ENCODE results near the gene TENM4. TPM values are rescaled to one million over a fixed set of nuclear protein-coding genes. Genes with fewer than 3 reads are reported as not detected.

Gene TENM4
- total and polyA plus RNA-seq, 10 of the 15 experiments (the other 5 are each of a cell fraction or from before 2014, with no cell fraction given), result 0.03 to 0.12 (median 0.06) TPM; not detected in 7

DNA sequence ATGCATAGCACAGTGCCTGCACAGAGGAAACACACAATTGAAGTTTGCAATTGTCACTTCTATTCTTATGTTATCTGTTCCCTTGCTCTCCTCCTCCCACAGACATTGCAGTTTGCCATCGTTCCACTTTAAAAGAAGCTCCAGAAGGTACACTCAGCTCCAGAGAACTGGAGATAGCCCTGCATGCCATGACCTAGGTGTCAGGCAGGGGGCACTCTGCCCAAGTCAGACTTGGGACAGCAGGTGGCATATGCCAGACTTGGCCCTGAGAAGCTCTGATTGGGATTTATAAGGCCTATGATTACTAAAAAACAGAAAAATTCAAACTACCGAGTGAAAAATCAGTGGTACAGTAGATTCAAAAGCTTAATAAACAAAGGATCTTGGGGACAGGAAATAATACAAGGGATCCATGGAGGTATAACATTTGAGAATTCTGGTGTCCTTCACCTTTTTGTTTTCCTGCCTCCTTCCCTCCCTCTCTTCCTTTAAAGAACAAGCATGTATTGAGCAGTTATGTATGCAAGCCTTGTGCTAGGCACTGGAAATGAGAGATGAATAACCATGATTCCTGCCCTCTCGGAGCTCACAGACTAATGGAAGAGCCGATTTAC is 40.0 kb downstream of the TENM4 start:
- CTCF ChIA-PET, result interaction anchor here (0.7 to 6.6 kb wide), 37 partner anchors 9 to 755 kb away, joined by 3 to 230 read pairs (median 5); partner anchors contain the start of gene TENM4
- Histone ChIP-seq H3K27ac (ENCODE audit: control insufficient read depth, insufficient read depth) (no peak overlapping the region), H3K4me2 (ENCODE audit: control insufficient read depth, insufficient read depth) (no peak overlapping the region), H3K4me1 (ENCODE audit: control insufficient read depth, insufficient read depth, low read length) (0 out of 2 replicates have a peak, but pooled peaks cover 1% of the 10 kb centered on the region), H3K36me3 (ENCODE audit: control insufficient read depth in 2 of 2, insufficient read depth in 2 of 2, low read length in 1 of 2) (no peaks in the 10 kb centered on the region), H3K27me3 (replicated peaks in 1 of 2; ENCODE audit: control insufficient read depth in 2 of 2, insufficient read depth in 2 of 2, low read length in 1 of 2) (no peaks in the 10 kb centered on the region), H2AFZ (ENCODE audit: control insufficient read depth, low read depth, low read length) (no peak overlapping the region), H3K9ac (ENCODE audit: control insufficient read depth, insufficient read depth, low read length) (no peak overlapping the region), H4K20me1 (ENCODE audit: control insufficient read depth, insufficient read depth) (no peaks in the 10 kb centered on the region), H3K4me3 (no peak overlapping the region), H3K79me2 (ENCODE audit: control insufficient read depth, insufficient read depth, low read length) (no peaks in the 10 kb centered on the region), H3K9me3 (replicated peaks; ENCODE audit: control insufficient read depth, insufficient read depth, low read length) (no peaks in the 10 kb centered on the region)
- FAIRE-seq, result peak; percentile 59
- RAD21 ChIA-PET (ENCODE audit: unreplicated experiment), result interaction anchor here (0.8 to 3.6 kb wide), 17 partner anchors 9 to 755 kb away, joined by 3 to 72 read pairs (median 4); no protein-coding TSS in a partner anchor
- TF ChIP-seq RAD21 (IDR thresholded peaks at IDR 0.05; ENCODE audit: insufficient read depth, low read depth, low read length) (peak; percentile 78), SMC3 (IDR thresholded peaks at IDR 0.05; ENCODE audit: borderline replicate concordance, low read length) (peak; percentile 77), SMAD5 (IDR thresholded peaks at IDR 0.05; ENCODE audit: low read depth) (no peak), CTCF (IDR thresholded peaks at IDR 0.05 in 2 of 3, conservative IDR thresholded peaks at IDR 0.05 in 1 of 3; ENCODE audit: control insufficient read depth in 2 of 3, extremely low read depth in 1 of 3, insufficient read depth in 1 of 3, low read depth in 3 of 3, low read length in 3 of 3) (peak; percentile 77 to 82 (median 79)), E4F1 (IDR thresholded peaks at IDR 0.05; ENCODE audit: borderline replicate concordance, partially characterized antibody) (no peak), ZBTB40 (IDR thresholded peaks at IDR 0.05; ENCODE audit: borderline replicate concordance) (no peak)
- in situ Hi-C loops (cut with MboI) (no loop called here), intact Hi-C loops (cut with micrococcal nuclease; ENCODE audit: unreplicated experiment) (loop anchor here (1.0 kb wide), 1 partner anchor 92 kb away; no protein-coding TSS in a partner anchor)
- peak; percentile 97 for ATAC-seq
- SMC1A ChIA-PET (ENCODE audit: uncharacterized antibody, unreplicated experiment), result interaction anchor here (0.7 to 7.2 kb wide), 23 partner anchors 8 to 753 kb away, joined by 3 to 127 read pairs (median 4); no protein-coding TSS in a partner anchor
- BruUV-seq (replicated peaks), result no TSS peak
- 23% methylated on average over 4 of the region's 4 CpGs for WGBS (ENCODE audit: insufficient coverage, insufficient replicate concordance, low lambda C conversion rate, missing lambda C conversion rate)
- POLR2A ChIA-PET, result no interaction called here
- DNase-seq (ENCODE audit: low read depth, low spot score), result no peak
